DMS53 treated with DMSO at 0.1 percent for 48 hours (cell line): ENCODE measurements around the gene GATD1.
A peak's percentile ranks its signal among the peaks of the same experiment; 100 is the strongest.

Experiments
- DNase-seq: peaks from one replicate; lab custom pipeline; 2025; ENCODE audit not compliant: unreplicated experiment; lab: John Stamatoyannopoulos, UW

The GATD1 gene

GRCh38 chr11:729492-730074, 47.7 kb downstream of the GATD1 start:
- DNase-seq, result no peak

DNA sequence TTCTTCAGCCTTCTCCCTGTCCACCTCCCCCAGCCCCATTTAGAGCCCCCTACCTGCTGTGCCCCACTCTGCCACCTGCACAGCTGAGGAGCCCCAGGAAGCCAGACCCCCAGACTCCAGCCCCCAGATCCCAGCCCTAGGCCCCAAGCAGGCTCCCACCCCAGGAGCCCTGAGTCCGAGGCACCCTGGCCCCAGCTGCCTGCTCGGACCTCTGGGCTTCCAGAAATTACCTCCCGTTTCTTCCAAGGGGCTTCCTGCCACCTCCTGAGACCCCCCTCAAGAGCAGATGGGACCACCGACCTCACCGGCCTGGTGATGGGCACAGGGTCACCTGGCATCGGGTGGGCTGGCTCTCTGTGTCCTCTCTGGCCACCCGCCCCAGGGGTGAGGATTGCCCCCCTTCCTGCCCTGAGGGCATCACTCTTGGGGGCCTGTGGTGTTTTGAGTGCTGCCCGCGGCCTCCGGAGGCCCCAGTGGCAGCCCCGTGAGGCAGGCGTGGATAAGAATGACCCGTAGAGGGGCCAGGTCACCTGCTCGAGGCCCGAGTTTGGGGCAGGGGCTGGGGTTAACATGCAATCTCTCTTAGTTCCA, 48.3 kb downstream of the GATD1 start:
- no peak for DNase-seq

DNA sequence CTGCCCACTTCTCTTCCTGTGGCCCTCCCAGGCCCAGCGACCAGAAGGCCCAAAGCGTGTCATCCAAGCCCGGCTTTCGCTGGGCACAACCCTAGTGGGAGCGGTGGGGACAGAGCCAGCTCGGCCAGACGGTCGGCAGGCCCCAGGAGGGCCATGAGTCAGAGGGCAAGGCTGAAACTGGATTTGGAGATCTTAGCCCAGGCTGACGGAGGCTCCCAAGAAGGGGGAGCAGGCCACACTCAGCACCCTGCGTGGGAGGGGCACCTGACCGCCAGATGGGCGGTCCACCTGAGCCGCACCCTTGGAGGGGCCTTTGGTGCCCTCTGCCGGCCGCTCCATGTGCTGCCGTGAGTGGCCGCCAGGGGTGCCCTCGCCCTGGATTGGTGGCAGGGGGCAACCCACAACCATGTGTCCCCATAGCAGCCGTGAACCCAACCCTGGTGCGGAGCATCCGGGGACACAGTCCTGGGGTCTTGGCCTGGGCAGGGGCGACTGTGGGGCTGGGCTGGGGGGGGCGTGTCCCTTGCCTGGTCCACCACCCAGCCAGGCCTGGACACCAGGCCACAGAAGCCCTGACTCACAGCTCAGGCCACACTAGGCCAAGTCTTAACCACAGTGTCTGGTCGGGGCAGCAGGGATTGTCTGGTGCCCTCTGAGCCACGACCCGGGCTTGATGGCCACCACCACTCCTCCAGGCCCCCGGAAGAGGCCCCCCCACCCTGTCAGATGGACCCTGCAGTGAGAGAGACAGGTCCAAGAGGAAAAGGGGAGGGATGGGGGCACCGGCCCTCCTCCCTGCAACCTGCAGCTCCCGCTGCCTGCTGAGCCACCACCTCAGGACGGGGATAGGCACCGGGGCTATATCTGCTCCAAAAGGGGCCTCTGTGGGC, 49.2 kb downstream of the GATD1 start:
- peak; percentile 66 for DNase-seq

- no peak for DNase-seq
These were observed 50.0 kb downstream of the GATD1 start for GRCh38 chr11:727281-727701.

GRCh38 chr11:726278-727220, 50.7 kb downstream of the GATD1 start:
- peak; percentile 91 for DNase-seq

DNA sequence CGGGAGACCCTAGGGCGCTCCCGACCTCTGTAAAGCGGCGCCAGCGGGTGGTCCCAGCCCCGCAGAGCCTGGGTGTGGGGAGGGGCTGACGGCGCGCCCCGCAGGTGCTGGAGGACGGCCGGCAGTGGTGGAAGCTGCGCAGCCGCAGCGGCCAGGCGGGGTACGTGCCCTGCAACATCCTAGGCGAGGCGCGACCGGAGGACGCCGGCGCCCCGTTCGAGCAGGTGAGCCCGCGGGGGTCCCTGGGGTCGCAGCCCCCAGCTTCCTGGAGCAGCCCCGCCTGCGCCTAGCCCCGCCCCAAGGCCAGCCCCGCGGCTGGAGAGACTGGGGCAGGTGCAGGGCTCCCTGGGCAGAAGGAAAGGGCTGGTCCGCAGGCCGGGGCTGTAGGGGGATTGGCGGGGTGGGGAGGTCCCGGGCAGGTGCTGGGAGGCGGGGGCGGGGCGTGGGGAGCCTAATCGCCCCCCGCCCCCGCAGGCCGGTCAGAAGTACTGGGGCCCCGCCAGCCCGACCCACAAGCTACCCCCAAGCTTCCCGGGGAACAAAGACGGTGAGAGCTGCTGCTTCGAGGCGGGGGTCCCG, 51.6 kb downstream of the GATD1 start:
- no peak for DNase-seq

DNA sequence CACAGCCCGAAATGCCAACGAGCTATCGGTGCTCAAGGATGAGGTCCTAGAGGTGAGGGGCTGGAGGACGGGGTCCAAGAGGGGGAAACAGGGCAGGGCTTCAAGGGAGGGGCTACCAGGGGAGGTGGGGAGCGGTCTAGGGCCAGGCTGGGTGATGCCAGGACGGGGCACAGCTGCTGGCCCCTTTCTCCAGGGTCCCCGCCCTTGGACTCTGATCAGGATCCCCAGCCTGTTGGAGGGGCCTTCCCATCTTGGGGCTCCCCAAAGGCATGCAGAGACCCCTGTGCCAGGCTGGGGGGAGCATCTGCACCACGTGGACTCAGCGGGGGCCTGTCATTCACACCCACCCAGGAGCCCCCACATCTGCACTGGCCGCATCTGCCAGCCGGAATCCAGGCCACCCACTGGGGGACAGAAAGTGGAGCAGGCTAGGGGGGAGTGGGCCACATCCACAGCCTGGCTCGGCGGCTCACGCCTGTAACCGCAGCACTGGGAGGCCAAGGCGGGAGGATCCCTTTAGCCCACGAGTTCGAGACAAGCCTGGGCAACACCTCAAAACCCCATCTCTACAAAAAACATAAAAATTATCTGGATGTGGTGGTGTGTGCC, 52.4 kb downstream of the GATD1 start:
- no peak for DNase-seq

DNA sequence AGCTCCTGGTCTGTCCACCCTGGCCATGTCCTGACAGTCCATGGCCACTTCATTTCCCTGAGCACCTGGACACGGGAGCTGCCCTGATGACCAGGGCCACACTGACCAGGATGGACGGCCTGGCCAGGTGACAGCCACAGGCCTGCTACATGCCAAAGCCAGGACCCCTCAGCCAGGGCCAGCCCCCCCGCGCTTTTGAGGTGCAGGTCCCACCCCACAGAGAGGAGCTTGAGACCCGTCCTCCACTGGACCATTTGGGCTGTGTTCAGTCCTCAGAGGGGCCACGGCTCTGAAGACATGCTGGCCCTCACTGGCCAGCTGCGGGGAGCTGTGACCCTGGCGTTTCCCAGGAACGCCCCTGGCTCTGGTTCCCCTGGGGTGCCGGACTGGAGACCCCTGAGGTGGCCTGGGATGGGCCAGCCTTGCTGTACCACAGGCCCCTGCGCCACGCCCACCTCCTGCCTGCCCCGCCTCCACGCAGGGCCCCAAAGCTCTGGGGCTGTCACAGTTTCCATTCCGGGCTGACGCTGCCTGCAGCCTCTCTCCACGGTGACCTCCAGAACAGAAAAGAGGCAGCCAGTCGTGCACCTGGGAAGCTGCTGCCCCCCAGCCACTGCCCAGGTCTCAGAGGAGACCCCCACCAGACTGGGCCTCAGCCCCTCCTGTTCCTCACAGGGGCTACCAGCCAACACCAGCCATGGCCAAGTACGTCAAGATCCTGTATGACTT, 53.1 kb downstream of the GATD1 start:
- DNase-seq, result no peak

DNA sequence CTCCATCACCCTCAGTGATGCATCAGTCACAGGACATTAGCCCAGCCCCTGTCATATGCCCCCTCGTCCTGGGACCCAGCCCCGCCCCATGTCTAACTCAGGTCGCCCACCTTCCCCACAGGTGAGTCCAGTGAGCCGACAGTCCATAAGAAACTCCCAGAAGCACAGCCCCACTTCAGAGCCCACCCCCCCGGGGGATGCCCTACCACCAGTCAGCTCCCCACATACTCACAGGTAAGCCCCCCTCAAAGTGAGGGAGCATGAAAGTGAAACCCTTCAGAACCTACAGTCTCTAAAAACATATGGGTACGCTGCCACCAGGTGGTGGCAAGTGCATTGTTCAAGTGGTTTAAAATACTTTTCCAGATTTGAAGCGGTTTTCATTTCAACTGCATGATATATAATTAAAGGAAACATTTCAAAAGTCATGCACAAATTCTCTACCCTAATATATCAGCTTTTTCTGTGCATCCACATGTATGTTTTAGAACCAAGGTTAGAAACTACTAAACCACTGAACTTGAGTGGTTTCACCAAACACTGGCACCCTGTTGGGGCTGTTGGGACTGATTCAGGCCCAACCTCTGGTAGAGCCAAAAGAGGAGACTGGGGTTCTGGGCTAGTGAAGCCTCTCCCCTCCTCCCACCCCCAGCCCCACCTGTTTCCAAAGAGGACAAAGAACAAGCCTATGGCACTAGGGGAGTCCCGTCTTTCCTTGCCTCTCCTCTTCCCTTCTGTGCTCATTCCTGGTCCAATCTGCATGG, 54.0 kb downstream of the GATD1 start:
- peak; percentile 57 for DNase-seq

- DNase-seq, result peak; percentile 53
These were observed 54.9 kb downstream of the GATD1 start for GRCh38 chr11:722346-722811.

GRCh38 chr11:721741-722345, 55.4 kb downstream of the GATD1 start:
- DNase-seq, result peak; percentile 86

- peak; percentile 71 for DNase-seq
These were observed 56.0 kb downstream of the GATD1 start for GRCh38 chr11:721247-721740.

- DNase-seq, result peak; percentile 60
These were observed 56.5 kb downstream of the GATD1 start for GRCh38 chr11:720642-721246.

DNA sequence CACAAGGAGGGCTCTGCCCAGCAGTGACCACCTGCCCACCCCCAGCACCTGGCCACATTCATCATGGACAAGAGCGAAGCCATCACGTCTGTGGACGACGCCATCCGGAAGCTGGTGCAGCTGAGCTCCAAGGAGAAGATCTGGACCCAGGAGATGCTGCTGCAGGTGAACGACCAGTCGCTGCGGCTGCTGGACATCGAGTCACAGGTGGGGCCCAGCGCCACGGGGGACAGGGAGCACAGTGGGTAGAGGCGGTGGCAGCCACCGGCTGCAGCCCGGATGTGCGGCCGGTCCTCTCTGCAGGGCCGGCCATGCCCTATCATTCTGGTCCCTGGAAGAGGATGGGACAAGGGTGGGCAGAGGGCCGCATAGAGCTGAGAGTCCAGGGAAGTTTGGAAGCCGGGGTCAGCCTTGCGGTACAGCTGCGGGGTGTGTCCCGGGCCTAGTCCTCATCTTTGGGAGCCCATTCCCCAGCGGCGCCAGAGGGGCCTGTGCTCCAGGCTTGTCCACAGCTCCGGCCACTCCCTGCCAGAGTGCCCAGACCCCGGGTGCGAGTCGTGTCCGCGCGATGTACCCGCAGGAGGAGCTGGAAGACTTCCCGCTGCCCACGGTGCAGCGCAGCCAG, 57.2 kb downstream of the GATD1 start:
- no peak for DNase-seq

DNA sequence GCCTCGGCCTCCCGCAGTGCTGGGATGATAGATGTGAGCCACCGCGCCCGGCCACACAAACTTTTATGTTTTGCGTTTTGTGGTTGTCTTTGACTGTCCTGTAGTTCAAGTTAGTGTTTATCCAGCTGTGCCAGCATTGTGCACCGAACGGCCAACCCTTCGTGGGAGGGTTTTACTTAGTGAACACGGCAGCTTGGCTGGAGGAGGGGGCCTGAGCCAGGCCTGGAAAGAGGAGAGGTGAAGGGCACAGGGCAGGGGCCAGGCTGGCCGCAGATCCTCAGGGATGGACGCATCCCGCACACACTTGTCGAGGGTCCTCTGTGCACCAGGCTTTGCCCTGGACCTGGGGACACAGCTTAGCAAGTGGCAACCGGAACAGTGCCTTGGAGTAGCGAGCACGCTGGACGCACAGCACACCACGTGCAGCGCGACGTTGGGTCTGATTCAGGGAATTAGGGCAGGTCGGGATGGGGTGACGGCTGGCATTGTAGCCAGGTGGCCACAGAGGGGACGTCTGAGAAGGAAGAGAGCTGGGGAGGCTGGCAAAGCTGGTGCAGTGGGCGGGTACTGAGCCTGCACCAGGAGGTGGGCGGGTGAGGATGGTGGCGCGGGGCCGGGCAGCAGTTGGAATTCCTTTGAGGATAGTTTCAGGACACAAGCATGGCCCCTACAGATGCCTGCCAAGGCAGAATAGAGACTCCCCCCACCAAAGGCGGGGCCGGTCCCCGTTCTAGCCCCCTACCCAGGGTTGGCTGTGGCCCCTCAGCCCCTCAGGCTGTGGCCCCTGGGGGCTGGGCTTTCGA, 57.9 kb downstream of the GATD1 start:
- DNase-seq, result no peak
